HEK293 (cell line): ENCODE data around the gene PDE4B.

Source experiments
- CTCF ChIA-PET: fragments of 350-600 bp; formaldehyde crosslinking; extraction: SDS; loops from one replicate; lab custom pipeline; 2021; ENCODE audit warnings: antibody characterized with exemption; lab: Yijun Ruan, JAX
- POLR2A ChIA-PET: fragments of 300-600 bp; formaldehyde crosslinking; extraction: SDS; loops from one replicate; lab custom pipeline; 2020; ENCODE audit warnings: antibody characterized with exemption, inconsistent platforms; lab: Yijun Ruan, JAX
- H3K27ac ChIP-seq: fragments of 200-500 bp; sonication (Bioruptor generic); 2 replicates; pipeline ENCODE4 v1.5.1; 2014; ENCODE audit warnings: low read depth, low read length, control low read depth, inconsistent platforms; ENCODE audit errors: extremely low read depth
- H3K36me3 ChIP-seq, 2 experiments: fragments of 200-500 bp in 1 of 2; sonication (Bioruptor generic) in 1 of 2; 1 replicate in 1 of 2; 2 replicates in 1 of 2; pipeline ENCODE4 v1.5.1; 2014 to 2017; ENCODE audit warnings: inconsistent platforms in 2 of 2, low read length in 2 of 2; ENCODE audit not compliant: control insufficient read depth in 2 of 2, insufficient read depth in 1 of 2
- H3K4me1 ChIP-seq: fragments of 200-500 bp; sonication (Bioruptor generic); 2 replicates; pipeline ENCODE4 v1.5.1; 2014; ENCODE audit warnings: mild to moderate bottlenecking, low read length, inconsistent platforms; ENCODE audit not compliant: control insufficient read depth, insufficient read depth
- H3K4me3 ChIP-seq: 2 replicates; pipeline ENCODE4 v1.5.1; 2011; ENCODE audit warnings: low read depth, mild to moderate bottlenecking, control low read depth, low read length, moderate library complexity
- H3K9me3 ChIP-seq: fragments of 200-500 bp; sonication (Bioruptor generic); 2 replicates; pipeline ENCODE4 v1.5.1; 2014; ENCODE audit warnings: low read depth, low read length, inconsistent platforms; ENCODE audit not compliant: control insufficient read depth, insufficient read depth
- BCL11B ChIP-seq: fragments of 450-650 bp; formaldehyde crosslinking; IDR thresholded peaks from 2 replicates; pipeline ENCODE4 v1.5.1; 2016; ENCODE audit warnings: low read depth, missing biosample characterization, missing genetic modification characterization
- GFI1B ChIP-seq: fragments of 450-650 bp; formaldehyde crosslinking; IDR thresholded peaks from 2 replicates; pipeline ENCODE4 v1.5.1; 2016; ENCODE audit warnings: missing biosample characterization, missing genetic modification characterization
- GLIS1 ChIP-seq: fragments of 450-650 bp; formaldehyde crosslinking; IDR thresholded peaks from 2 replicates; pipeline ENCODE4 v1.5.1; 2016; ENCODE audit warnings: missing biosample characterization, missing genetic modification characterization
- HIC1 ChIP-seq: fragments of 450-650 bp; formaldehyde crosslinking; IDR thresholded peaks from 2 replicates; pipeline ENCODE4 v1.5.1; 2016; ENCODE audit warnings: missing biosample characterization, missing genetic modification characterization
- KLF10 ChIP-seq: fragments of 450-650 bp; IDR thresholded peaks from 2 replicates; pipeline ENCODE4 v1.5.1; 2018; ENCODE audit warnings: missing biosample characterization, mild to moderate bottlenecking, missing genetic modification characterization
- PRDM4 ChIP-seq: fragments of 450-650 bp; formaldehyde crosslinking; IDR thresholded peaks from 2 replicates; pipeline ENCODE4 v1.5.1; 2017; ENCODE audit warnings: missing biosample characterization, missing genetic modification characterization
- ZNF132 ChIP-seq: fragments of 450-650 bp; formaldehyde crosslinking; IDR thresholded peaks from 2 replicates; pipeline ENCODE4 v1.5.1; 2017; ENCODE audit warnings: missing biosample characterization, missing genetic modification characterization, borderline replicate concordance
- ZNF211 ChIP-seq: fragments of 450-650 bp; formaldehyde crosslinking; IDR thresholded peaks from 2 replicates; pipeline ENCODE4 v1.5.1; 2016; ENCODE audit warnings: low read depth, missing biosample characterization, missing genetic modification characterization
- ZNF214 ChIP-seq: fragments of 450-650 bp; formaldehyde crosslinking; IDR thresholded peaks from 2 replicates; pipeline ENCODE4 v1.5.1; 2017; ENCODE audit warnings: missing biosample characterization, mild to moderate bottlenecking, missing genetic modification characterization, borderline replicate concordance
- ZNF221 ChIP-seq: fragments of 450-650 bp; formaldehyde crosslinking; IDR thresholded peaks from 2 replicates; pipeline ENCODE4 v1.5.1; 2017; ENCODE audit warnings: missing biosample characterization, missing genetic modification characterization, borderline replicate concordance
- ZNF292 ChIP-seq: fragments of 450-650 bp; formaldehyde crosslinking; IDR thresholded peaks from 2 replicates; pipeline ENCODE4 v1.5.1; 2016; ENCODE audit warnings: low read depth, missing biosample characterization, missing genetic modification characterization, borderline replicate concordance
- ZNF341 ChIP-seq: fragments of 450-650 bp; formaldehyde crosslinking; IDR thresholded peaks from 2 replicates; pipeline ENCODE4; 2016; ENCODE audit warnings: low read depth, missing biosample characterization, missing genetic modification characterization
- ZNF600 ChIP-seq: fragments of 450-650 bp; formaldehyde crosslinking; IDR thresholded peaks from 2 replicates; pipeline ENCODE4 v1.5.1; 2016; ENCODE audit warnings: missing biosample characterization, missing genetic modification characterization
- ZNF610 ChIP-seq: fragments of 450-650 bp; formaldehyde crosslinking; IDR thresholded peaks from 2 replicates; pipeline ENCODE4 v1.5.1; 2016; ENCODE audit warnings: missing biosample characterization, missing genetic modification characterization, borderline replicate concordance
- ZNF664 ChIP-seq: fragments of 450-650 bp; formaldehyde crosslinking; IDR thresholded peaks from 2 replicates; pipeline ENCODE4 v1.5.1; 2016; ENCODE audit warnings: missing biosample characterization, missing genetic modification characterization
- ZNF692 ChIP-seq: fragments of 450-650 bp; formaldehyde crosslinking; IDR thresholded peaks from 2 replicates; pipeline ENCODE4 v1.5.1; 2016; ENCODE audit warnings: missing biosample characterization, missing genetic modification characterization
- ZNF843 ChIP-seq: fragments of 450-650 bp; formaldehyde crosslinking; IDR thresholded peaks from 2 replicates; pipeline ENCODE4 v1.5.1; 2016; ENCODE audit warnings: missing biosample characterization, missing genetic modification characterization
- TF ChIP-seq, protein P1 (sequence below): fragments of 450-650 bp; formaldehyde crosslinking; IDR thresholded peaks from 2 replicates; pipeline ENCODE4 v1.5.1; 2016; ENCODE audit warnings: missing biosample characterization, missing genetic modification characterization
- TF ChIP-seq, protein P2 (sequence below): fragments of 450-650 bp; formaldehyde crosslinking; IDR thresholded peaks from 2 replicates; pipeline ENCODE4 v1.5.1; 2017; ENCODE audit warnings: missing biosample characterization, missing genetic modification characterization

The PDE4B gene

DNA sequence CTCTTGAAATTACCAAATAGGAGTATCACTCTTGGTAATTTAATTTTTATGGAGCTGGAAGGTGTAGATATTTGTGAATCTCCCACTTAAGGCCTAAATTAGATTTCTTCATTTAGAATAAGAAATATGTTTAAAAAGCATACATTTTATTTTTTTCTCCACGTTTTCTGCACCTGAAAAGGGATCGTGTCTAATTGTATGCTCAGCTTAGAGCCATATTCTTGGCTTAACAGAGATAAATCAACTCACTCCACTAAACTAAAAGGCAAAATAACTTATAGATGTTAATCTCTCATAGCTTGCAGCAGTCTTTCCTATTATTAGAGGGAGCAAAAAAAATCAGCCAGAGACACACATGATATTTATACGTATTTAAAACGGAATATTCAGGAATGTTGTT, 404.4 kb downstream of the PDE4B start:
- Histone ChIP-seq H3K27ac (no peak overlapping the region), H3K4me3 (no peak overlapping the region), H3K9me3 (no peaks in the 10 kb centered on the region), H3K36me3 (no peaks in the 10 kb centered on the region), H3K4me1 (no peaks in the 10 kb centered on the region)
- ChIA-PET POLR2A (no interaction called here), CTCF (no interaction called here)
- TF ChIP-seq ZNF132 (tag by site-specific recombination) (no peak), GFI1B (tag by site-specific recombination) (no peak), ZNF211 (no peak)

GRCh38 chr1:66197785-66198184, 405.1 kb downstream of the PDE4B start:
- ChIA-PET CTCF (no interaction called here), POLR2A (no interaction called here)
- Histone ChIP-seq H3K4me3 (no peak overlapping the region), H3K27ac (no peak overlapping the region), H3K9me3 (no peaks in the 10 kb centered on the region), H3K4me1 (no peaks in the 10 kb centered on the region), H3K36me3 (no peaks in the 10 kb centered on the region)
- TF ChIP-seq ZNF692 (tag by site-specific recombination) = no peak
- TF ChIP-seq ZNF610 (tag by site-specific recombination) = no peak
- TF ChIP-seq, protein P1, sequence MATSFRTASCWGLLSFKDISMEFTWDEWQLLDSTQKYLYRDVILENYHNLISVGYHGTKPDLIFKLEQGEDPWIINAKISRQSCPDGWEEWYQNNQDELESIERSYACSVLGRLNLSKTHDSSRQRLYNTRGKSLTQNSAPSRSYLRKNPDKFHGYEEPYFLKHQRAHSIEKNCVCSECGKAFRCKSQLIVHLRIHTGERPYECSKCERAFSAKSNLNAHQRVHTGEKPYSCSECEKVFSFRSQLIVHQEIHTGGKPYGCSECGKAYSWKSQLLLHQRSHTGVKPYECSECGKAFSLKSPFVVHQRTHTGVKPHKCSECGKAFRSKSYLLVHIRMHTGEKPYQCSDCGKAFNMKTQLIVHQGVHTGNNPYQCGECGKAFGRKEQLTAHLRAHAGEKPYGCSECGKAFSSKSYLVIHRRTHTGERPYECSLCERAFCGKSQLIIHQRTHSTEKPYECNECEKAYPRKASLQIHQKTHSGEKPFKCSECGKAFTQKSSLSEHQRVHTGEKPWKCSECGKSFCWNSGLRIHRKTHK (tag by site-specific recombination) = no peak
- no peak for TF ChIP-seq ZNF292 (tag by site-specific recombination)
- TF ChIP-seq, protein P2, sequence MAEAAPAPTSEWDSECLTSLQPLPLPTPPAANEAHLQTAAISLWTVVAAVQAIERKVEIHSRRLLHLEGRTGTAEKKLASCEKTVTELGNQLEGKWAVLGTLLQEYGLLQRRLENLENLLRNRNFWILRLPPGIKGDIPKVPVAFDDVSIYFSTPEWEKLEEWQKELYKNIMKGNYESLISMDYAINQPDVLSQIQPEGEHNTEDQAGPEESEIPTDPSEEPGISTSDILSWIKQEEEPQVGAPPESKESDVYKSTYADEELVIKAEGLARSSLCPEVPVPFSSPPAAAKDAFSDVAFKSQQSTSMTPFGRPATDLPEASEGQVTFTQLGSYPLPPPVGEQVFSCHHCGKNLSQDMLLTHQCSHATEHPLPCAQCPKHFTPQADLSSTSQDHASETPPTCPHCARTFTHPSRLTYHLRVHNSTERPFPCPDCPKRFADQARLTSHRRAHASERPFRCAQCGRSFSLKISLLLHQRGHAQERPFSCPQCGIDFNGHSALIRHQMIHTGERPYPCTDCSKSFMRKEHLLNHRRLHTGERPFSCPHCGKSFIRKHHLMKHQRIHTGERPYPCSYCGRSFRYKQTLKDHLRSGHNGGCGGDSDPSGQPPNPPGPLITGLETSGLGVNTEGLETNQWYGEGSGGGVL (tag by site-specific recombination) = no peak
- TF ChIP-seq ZNF664 (tag by site-specific recombination) = no peak
- no peak for TF ChIP-seq KLF10 (tag by site-specific recombination)

DNA sequence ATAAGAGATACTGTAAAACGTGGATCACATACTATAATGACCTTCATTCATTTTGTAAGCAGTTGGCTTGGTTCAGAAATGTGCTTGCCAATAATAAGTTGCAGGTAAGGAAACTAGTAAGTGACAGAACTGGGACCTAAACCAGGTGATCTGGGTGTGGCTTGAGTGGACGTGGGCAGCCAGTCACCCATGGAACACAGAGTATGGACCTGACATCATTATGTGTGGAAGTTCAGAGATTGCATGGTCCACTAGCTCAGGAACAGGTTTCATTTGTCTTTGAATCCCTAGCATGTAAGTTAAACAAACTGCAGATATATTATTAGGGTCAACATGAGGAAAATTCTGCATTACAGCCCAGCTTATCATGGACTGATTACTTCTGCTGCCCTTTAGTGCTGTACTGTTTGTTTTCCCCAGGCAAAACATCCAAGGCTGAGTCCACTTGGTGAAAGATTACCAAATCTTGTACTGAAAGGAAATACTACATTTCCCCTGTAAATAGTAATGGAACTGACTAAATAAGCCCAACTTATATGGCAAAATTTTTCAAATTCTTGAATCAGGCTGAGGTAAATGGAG, 414.0 kb downstream of the PDE4B start:
- Histone ChIP-seq H3K27ac (no peak overlapping the region), H3K4me1 (no peaks in the 10 kb centered on the region), H3K4me3 (no peak overlapping the region), H3K36me3 (no peaks in the 10 kb centered on the region), H3K9me3 (no peaks in the 10 kb centered on the region)
- CTCF ChIA-PET = no interaction called here
- POLR2A ChIA-PET = no interaction called here
- no peak for TF ChIP-seq ZNF843 (tag by site-specific recombination)
- TF ChIP-seq ZNF600 (tag by site-specific recombination) = no peak
- TF ChIP-seq BCL11B (tag by site-specific recombination) = no peak
- TF ChIP-seq HIC1 (tag by site-specific recombination) = no peak
- no peak for TF ChIP-seq ZNF221 (tag by site-specific recombination)
- TF ChIP-seq ZNF341 (tag by site-specific recombination) = no peak
- TF ChIP-seq GLIS1 (tag by site-specific recombination) = no peak
- no peak for TF ChIP-seq PRDM4 (tag by site-specific recombination)
- TF ChIP-seq ZNF214 (tag by site-specific recombination) = no peak
